Mesothelial cell of epicardium (in vitro differentiated cells): ENCODE data around the gene ESRRA. TPM values are rescaled to one million over a fixed set of nuclear protein-coding genes. Genes with fewer than 3 reads are reported as not detected.

Source experiments
- DNase-seq, 2 experiments: peaks; one replicate each; pipeline ENCODE4 v3.0.0; 2021; ENCODE audit warnings: low spot score in 2 of 2; ENCODE audit not compliant: unreplicated experiment in 2 of 2
- H3K27ac Mint-ChIP-seq: 2 replicates; pipeline ENCODE4 v1.8.0; 2021; ENCODE audit warnings: mixed read lengths
- H3K27me3 Mint-ChIP-seq: 2 replicates; pipeline ENCODE4 v1.8.0; 2021; ENCODE audit warnings: low read depth, mixed read lengths
- H3K36me3 Mint-ChIP-seq: 2 replicates; pipeline ENCODE4 v1.8.0; 2021; ENCODE audit warnings: mixed read lengths
- H3K4me1 Mint-ChIP-seq: 2 replicates; pipeline ENCODE4 v1.8.0; 2021; ENCODE audit warnings: mixed read lengths
- H3K4me3 Mint-ChIP-seq: 2 replicates; pipeline ENCODE4 v1.8.0; 2021; ENCODE audit warnings: mild to moderate bottlenecking, moderate library complexity, mixed read lengths
- H3K9me3 Mint-ChIP-seq: 2 replicates; pipeline ENCODE4 v1.8.0; 2021; ENCODE audit warnings: mixed read lengths
- total RNA-seq: library from RNA; stranded (reverse); gene quantifications from 3 replicates; pipeline ENCODE4 v1.2.1, GENCODE V29; 2021
- TF ChIP-seq, protein P1 (sequence below): fragments of 200-600 bp; sonication (generic); IDR thresholded peaks from one replicate; pipeline ENCODE4 v1.5.0; 2021; ENCODE audit warnings: antibody characterized with exemption; ENCODE audit not compliant: unreplicated experiment

Gene ESRRA
- 23.2 to 26.6 TPM (median 26.4 TPM) in 3 replicates for total RNA-seq

DNA sequence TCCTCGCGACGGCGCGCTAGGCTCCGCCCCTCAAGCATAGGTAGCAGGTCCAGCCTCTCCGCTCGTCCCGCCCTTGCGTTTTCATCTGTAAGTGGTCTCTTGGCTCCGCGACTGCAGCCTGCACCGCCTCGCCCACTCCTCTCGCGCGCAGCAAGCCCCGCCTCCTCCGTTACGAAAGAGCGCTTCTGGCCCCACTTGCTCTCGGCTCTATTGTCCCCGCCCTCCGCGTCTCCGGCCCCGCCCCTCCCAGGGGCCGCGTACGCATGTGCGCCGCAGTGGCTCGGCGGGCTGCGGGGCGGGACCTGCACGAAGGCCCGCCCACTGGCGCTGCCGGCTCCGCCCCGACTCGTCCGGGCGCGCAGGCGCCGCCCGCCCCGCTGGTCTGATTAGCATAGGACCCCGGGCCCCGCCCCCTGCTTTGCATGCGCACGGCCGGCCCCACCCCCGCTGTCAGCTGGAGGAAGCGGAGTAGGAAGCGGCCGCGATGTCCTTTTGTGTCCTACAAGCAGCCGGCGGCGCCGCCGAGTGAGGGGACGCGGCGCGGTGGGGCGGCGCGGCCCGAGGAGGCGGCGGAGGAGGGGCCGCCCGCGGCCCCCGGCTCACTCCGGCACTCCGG lies at the start of gene ESRRA:
Gene ESRRA, plus strand, starts transcription at position 450 of the 616 bp plus-strand sequence. CDS start 1,656 bp downstream, outside the sequence.
- H3K27ac Mint-ChIP-seq, result peak within 1 kb of the TSS; percentile 89
- TF ChIP-seq, protein P1, sequence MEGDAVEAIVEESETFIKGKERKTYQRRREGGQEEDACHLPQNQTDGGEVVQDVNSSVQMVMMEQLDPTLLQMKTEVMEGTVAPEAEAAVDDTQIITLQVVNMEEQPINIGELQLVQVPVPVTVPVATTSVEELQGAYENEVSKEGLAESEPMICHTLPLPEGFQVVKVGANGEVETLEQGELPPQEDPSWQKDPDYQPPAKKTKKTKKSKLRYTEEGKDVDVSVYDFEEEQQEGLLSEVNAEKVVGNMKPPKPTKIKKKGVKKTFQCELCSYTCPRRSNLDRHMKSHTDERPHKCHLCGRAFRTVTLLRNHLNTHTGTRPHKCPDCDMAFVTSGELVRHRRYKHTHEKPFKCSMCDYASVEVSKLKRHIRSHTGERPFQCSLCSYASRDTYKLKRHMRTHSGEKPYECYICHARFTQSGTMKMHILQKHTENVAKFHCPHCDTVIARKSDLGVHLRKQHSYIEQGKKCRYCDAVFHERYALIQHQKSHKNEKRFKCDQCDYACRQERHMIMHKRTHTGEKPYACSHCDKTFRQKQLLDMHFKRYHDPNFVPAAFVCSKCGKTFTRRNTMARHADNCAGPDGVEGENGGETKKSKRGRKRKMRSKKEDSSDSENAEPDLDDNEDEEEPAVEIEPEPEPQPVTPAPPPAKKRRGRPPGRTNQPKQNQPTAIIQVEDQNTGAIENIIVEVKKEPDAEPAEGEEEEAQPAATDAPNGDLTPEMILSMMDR, result no peak
- peaks cover 2% of the 10 kb centered on the region for H3K36me3 Mint-ChIP-seq
- DNase-seq, result peak; percentile 99 to 100
- H3K27me3 Mint-ChIP-seq, result peaks cover 22% of the 10 kb centered on the region
- H3K9me3 Mint-ChIP-seq, result no peaks in the 10 kb centered on the region
- H3K4me1 Mint-ChIP-seq, result peaks cover 19% of the 10 kb centered on the region
- H3K4me3 Mint-ChIP-seq, result peak within 1 kb of the TSS; percentile 86

DNA sequence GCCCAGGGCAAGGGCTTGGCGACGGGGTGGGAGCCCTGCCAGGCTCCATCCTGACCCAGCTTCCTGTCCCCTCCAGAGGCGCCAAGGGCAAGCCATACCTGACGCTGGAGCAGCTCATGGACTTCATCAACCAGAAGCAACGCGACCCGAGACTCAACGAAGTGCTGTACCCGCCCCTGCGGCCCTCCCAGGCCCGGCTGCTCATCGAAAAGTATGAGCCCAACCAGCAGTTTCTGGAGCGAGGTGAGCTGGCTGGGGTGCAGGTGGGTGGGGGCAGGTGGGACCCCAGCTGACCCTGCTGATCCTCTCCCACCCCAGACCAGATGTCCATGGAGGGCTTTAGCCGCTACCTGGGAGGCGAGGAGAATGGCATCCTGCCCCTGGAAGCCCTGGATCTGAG lies 49.0 kb upstream of the ESRRA start:
- Mint-ChIP-seq H3K4me3 (no peak overlapping the region), H3K27me3 (no peaks in the 10 kb centered on the region), H3K4me1 (peaks cover 7% of the 10 kb centered on the region), H3K36me3 (peaks cover 17% of the 10 kb centered on the region), H3K27ac (no peak overlapping the region), H3K9me3 (no peaks in the 10 kb centered on the region)
- TF ChIP-seq, protein P1, result no peak
- no peak for DNase-seq

DNA sequence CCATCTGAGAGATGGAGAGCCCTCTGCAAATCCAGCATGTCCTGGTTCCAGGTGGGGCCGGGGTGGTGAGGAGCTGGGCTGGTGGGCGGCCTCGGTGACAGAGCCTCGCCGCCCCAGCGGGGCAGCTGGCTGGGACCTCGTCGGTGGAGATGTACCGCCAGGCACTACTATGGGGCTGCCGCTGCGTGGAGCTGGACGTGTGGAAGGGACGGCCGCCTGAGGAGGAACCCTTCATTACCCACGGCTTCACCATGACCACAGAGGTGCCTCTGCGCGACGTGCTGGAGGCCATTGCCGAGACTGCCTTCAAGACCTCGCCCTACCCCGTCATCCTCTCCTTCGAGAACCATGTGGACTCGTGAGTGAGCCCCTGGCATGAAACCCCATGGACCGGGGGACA lies 47.0 kb upstream of the ESRRA start:
- H3K27me3 Mint-ChIP-seq, result no peaks in the 10 kb centered on the region
- no peak overlapping the region for H3K4me3 Mint-ChIP-seq
- H3K4me1 Mint-ChIP-seq, result peaks cover 2% of the 10 kb centered on the region
- DNase-seq, result no peak
- peaks cover 24% of the 10 kb centered on the region for H3K36me3 Mint-ChIP-seq
- TF ChIP-seq, protein P1, result no peak
- H3K9me3 Mint-ChIP-seq, result no peaks in the 10 kb centered on the region
- H3K27ac Mint-ChIP-seq, result no peak overlapping the region

DNA sequence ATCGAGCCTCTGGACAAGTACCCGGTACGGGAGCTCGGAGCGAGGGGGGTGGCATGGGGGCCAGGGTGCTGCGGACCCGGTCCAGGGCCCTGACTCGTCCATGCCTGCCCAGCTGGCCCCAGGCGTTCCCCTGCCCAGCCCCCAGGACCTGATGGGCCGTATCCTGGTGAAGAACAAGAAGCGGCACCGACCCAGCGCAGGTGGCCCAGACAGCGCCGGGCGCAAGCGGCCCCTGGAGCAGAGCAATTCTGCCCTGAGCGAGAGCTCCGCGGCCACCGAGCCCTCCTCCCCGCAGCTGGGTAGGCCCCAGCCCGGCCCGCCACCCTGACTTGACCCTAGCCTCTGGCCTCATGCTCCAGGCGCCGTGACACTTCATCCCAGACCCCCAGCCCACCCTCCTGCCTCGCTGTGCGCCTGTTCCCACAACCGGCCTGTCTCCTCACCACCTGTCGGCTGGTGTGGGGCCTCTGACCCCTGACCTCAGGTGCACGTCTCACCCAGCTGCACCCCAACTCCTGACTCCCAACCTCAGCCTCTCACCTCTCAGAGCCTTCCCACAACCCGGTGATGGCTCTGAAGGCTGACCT lies 46.3 kb upstream of the ESRRA start:
- no peak overlapping the region for H3K4me3 Mint-ChIP-seq
- H3K27ac Mint-ChIP-seq, result no peak overlapping the region
- no peaks in the 10 kb centered on the region for H3K9me3 Mint-ChIP-seq
- DNase-seq, result no peak
- H3K27me3 Mint-ChIP-seq, result no peaks in the 10 kb centered on the region
- TF ChIP-seq, protein P1, result no peak
- peaks cover 2% of the 10 kb centered on the region for H3K4me1 Mint-ChIP-seq
- H3K36me3 Mint-ChIP-seq, result peaks cover 27% of the 10 kb centered on the region

DNA sequence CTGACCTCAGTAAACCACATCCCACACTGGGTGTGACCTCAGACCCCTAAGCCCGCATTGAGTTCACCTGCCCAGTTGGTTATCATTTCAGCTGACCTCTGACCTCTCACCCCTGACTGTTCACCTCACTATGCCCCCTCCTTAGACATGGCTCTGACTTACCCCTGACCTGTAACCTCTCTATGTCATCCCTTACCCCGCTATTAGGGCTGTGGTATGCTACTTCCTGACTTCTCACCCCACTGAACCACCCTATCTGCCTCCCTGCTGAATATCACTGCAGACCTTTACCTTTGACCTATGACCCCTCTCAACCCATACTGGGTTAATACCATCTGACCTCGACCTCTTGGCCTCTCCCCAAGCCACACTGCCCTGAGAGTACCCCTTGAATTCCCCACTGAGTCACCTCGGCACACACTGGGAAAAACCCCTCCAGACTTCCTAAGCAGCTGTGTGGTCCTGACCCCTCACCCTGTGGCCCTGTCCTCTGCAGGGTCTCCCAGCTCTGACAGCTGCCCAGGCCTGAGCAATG lies 45.7 kb upstream of the ESRRA start:
- Mint-ChIP-seq H3K36me3 (peaks cover 27% of the 10 kb centered on the region), H3K4me3 (no peak overlapping the region), H3K4me1 (peaks cover 7% of the 10 kb centered on the region), H3K27me3 (no peaks in the 10 kb centered on the region), H3K9me3 (no peaks in the 10 kb centered on the region), H3K27ac (no peak overlapping the region)
- DNase-seq, result no peak
- TF ChIP-seq, protein P1, result no peak
